ENCODE measurements around the gene TRAF3IP1. TPM values are rescaled to one million over a fixed set of nuclear protein-coding genes. Genes with fewer than 3 reads are reported as not detected.
A peak's percentile ranks its signal among the peaks of the same experiment; 100 is the strongest.

The TRAF3IP1 gene
- total RNA-seq, 1 donor from 2014 or later, result 14.4 TPM

GRCh38 chr2:238281826-238282480 is 38.4 kb upstream of the TRAF3IP1 start:
- Mint-ChIP-seq H3K27me3 (ENCODE audit: insufficient read depth) (peaks cover 3% of the 10 kb centered on the region), H3K4me3 (no peak overlapping the region), H3K27ac (no peak overlapping the region), H3K9me3 (no peaks in the 10 kb centered on the region), H3K4me1 (ENCODE audit: low read depth) (peaks cover 14% of the 10 kb centered on the region), H3K36me3 (ENCODE audit: low read depth) (peaks cover 2% of the 10 kb centered on the region)
- intact Hi-C loops (cut with micrococcal nuclease), result no loop called here
- DNase-seq (ENCODE audit: low spot score), result no peak

GRCh38 chr2:238282861-238283738 is 37.2 kb upstream of the TRAF3IP1 start:
- intact Hi-C loops (cut with micrococcal nuclease), result no loop called here
- Mint-ChIP-seq H3K36me3 (ENCODE audit: low read depth) (peaks cover 2% of the 10 kb centered on the region), H3K9me3 (no peaks in the 10 kb centered on the region), H3K4me3 (no peak overlapping the region), H3K4me1 (ENCODE audit: low read depth) (peaks cover 24% of the 10 kb centered on the region), H3K27ac (no peak overlapping the region), H3K27me3 (ENCODE audit: insufficient read depth) (peaks cover 3% of the 10 kb centered on the region)
- no peak for DNase-seq (ENCODE audit: low spot score)

- Mint-ChIP-seq H3K27ac (no peak overlapping the region), H3K4me3 (no peak overlapping the region), H3K9me3 (no peaks in the 10 kb centered on the region), H3K36me3 (ENCODE audit: low read depth) (peaks cover 2% of the 10 kb centered on the region), H3K4me1 (ENCODE audit: low read depth) (peaks cover 33% of the 10 kb centered on the region), H3K27me3 (ENCODE audit: insufficient read depth) (peaks cover 3% of the 10 kb centered on the region)
- no peak for DNase-seq (ENCODE audit: low spot score)
- intact Hi-C loops (cut with micrococcal nuclease), result loop anchor here (5.0 kb wide), 2 partner anchors 288 to 593 kb away; no protein-coding TSS in a partner anchor
Measured at GRCh38 chr2:238284802-238285515, 35.4 kb upstream of the TRAF3IP1 start.

- Mint-ChIP-seq H3K27ac (no peak overlapping the region), H3K9me3 (no peaks in the 10 kb centered on the region), H3K4me1 (ENCODE audit: low read depth) (peaks cover 38% of the 10 kb centered on the region), H3K36me3 (ENCODE audit: low read depth) (peaks cover 2% of the 10 kb centered on the region), H3K4me3 (no peak overlapping the region), H3K27me3 (ENCODE audit: insufficient read depth) (peaks cover 3% of the 10 kb centered on the region)
- DNase-seq (ENCODE audit: low spot score), result no peak
- intact Hi-C loops (cut with micrococcal nuclease), result loop anchor here (5.0 kb wide), 2 partner anchors 288 to 593 kb away; no protein-coding TSS in a partner anchor
Measured at GRCh38 chr2:238285653-238286082, 34.6 kb upstream of the TRAF3IP1 start.

GRCh38 chr2:238286095-238286494 is 34.2 kb upstream of the TRAF3IP1 start:
- Mint-ChIP-seq H3K27me3 (ENCODE audit: insufficient read depth) (peaks cover 3% of the 10 kb centered on the region), H3K36me3 (ENCODE audit: low read depth) (peaks cover 2% of the 10 kb centered on the region), H3K9me3 (no peaks in the 10 kb centered on the region), H3K4me1 (ENCODE audit: low read depth) (peaks cover 38% of the 10 kb centered on the region), H3K4me3 (peak overlapping the region; percentile 82), H3K27ac (no peak overlapping the region)
- no peak for DNase-seq (ENCODE audit: low spot score)
- intact Hi-C loops (cut with micrococcal nuclease), result loop anchor here (5.0 kb wide), 2 partner anchors 289 to 594 kb away; no protein-coding TSS in a partner anchor

- Mint-ChIP-seq H3K9me3 (no peaks in the 10 kb centered on the region), H3K36me3 (ENCODE audit: low read depth) (peaks cover 2% of the 10 kb centered on the region), H3K4me3 (peak overlapping the region; percentile 82), H3K4me1 (ENCODE audit: low read depth) (peaks cover 38% of the 10 kb centered on the region), H3K27ac (no peak overlapping the region), H3K27me3 (ENCODE audit: insufficient read depth) (peaks cover 3% of the 10 kb centered on the region)
- no peak for DNase-seq (ENCODE audit: low spot score)
- intact Hi-C loops (cut with micrococcal nuclease), result loop anchor here (5.0 kb wide), 2 partner anchors 289 to 594 kb away; no protein-coding TSS in a partner anchor
Measured at GRCh38 chr2:238286551-238286950, 33.8 kb upstream of the TRAF3IP1 start.

- Mint-ChIP-seq H3K9me3 (no peaks in the 10 kb centered on the region), H3K4me3 (peak overlapping the region; percentile 82), H3K36me3 (ENCODE audit: low read depth) (peaks cover 2% of the 10 kb centered on the region), H3K27ac (peak overlapping the region; percentile 72), H3K4me1 (ENCODE audit: low read depth) (peaks cover 38% of the 10 kb centered on the region), H3K27me3 (ENCODE audit: insufficient read depth) (peaks cover 4% of the 10 kb centered on the region)
- intact Hi-C loops (cut with micrococcal nuclease), result loop anchor here (5.0 kb wide), 2 partner anchors 290 to 595 kb away; no protein-coding TSS in a partner anchor
- DNase-seq (ENCODE audit: low spot score), result no peak
Measured at GRCh38 chr2:238286987-238287736, 33.2 kb upstream of the TRAF3IP1 start.

- Mint-ChIP-seq H3K4me3 (peak within 1 kb of the TSS; percentile 91), H3K9me3 (no peaks in the 10 kb centered on the region), H3K27me3 (ENCODE audit: insufficient read depth) (peaks cover 4% of the 10 kb centered on the region), H3K36me3 (ENCODE audit: low read depth) (peaks cover 2% of the 10 kb centered on the region), H3K27ac (peak within 1 kb of the TSS; percentile 97), H3K4me1 (ENCODE audit: low read depth) (peaks cover 38% of the 10 kb centered on the region)
- DNase-seq (ENCODE audit: low spot score), result no peak
- intact Hi-C loops (cut with micrococcal nuclease), result loop anchor here (1.0 to 5.0 kb wide), 5 partner anchors 32 to 596 kb away; partner anchors contain the start of genes HES6 and TRAF3IP1
Measured at GRCh38 chr2:238287737-238288649, 32.3 kb upstream of the TRAF3IP1 start, which contains the start of gene PER2. Gene PER2 (minus strand): TSS chr2:238288610. CDS start chr2:238277936, 10,674 bp downstream.

- Mint-ChIP-seq H3K4me1 (ENCODE audit: low read depth) (peaks cover 38% of the 10 kb centered on the region), H3K27ac (peak overlapping the region; percentile 97), H3K36me3 (ENCODE audit: low read depth) (peaks cover 2% of the 10 kb centered on the region), H3K4me3 (peak overlapping the region; percentile 91), H3K9me3 (no peaks in the 10 kb centered on the region), H3K27me3 (ENCODE audit: insufficient read depth) (peaks cover 4% of the 10 kb centered on the region)
- DNase-seq (ENCODE audit: low spot score), result peak; percentile 97
- intact Hi-C loops (cut with micrococcal nuclease), result loop anchor here (1.0 to 5.0 kb wide), 6 partner anchors 31 to 597 kb away; partner anchors contain the start of genes HES6 and TRAF3IP1
Measured at GRCh38 chr2:238288650-238289573, 31.4 kb upstream of the TRAF3IP1 start.

- H3K4me1 Mint-ChIP-seq (ENCODE audit: low read depth), result peaks cover 38% of the 10 kb centered on the region
- peaks cover 2% of the 10 kb centered on the region for H3K36me3 Mint-ChIP-seq (ENCODE audit: low read depth)
- peak overlapping the region; percentile 97 for H3K27ac Mint-ChIP-seq
- H3K27me3 Mint-ChIP-seq (ENCODE audit: insufficient read depth), result peaks cover 2% of the 10 kb centered on the region
- H3K9me3 Mint-ChIP-seq, result no peaks in the 10 kb centered on the region
- peak overlapping the region; percentile 91 for H3K4me3 Mint-ChIP-seq
- no peak for DNase-seq (ENCODE audit: low spot score)
- intact Hi-C loops (cut with micrococcal nuclease), result loop anchor here (1.0 to 5.0 kb wide), 3 partner anchors 138 to 597 kb away; no protein-coding TSS in a partner anchor
Measured at GRCh38 chr2:238289574-238289973, 30.7 kb upstream of the TRAF3IP1 start.

All from activated T-helper 1 cell treated with anti-CD3 and anti-CD28 coated beads, Interleukin-12 subunit alpha, Interleukin-12 subunit beta, Interleukin-2, Interleukin-4 antibody, amounts not matched to agents 30 ng/mL and 10 ng/mL and 1 ng/mL, durations not matched to agents 14 hours and 24 hours and 36 hours (primary cell).